OCI-LY7 (cell line): ENCODE data around the gene SLC8B1.

ENCODE experiments used
- EZH2phosphoT487 ChIP-seq: fragments of 200-600 bp; sonication (generic); IDR thresholded peaks from 2 replicates; pipeline ENCODE4 v1.6.1; 2018; ENCODE audit warnings: low read depth, borderline replicate concordance, mild to moderate bottlenecking, mixed run types, antibody characterized with exemption, low read length, moderate library complexity, mixed read lengths
- TF ChIP-seq, protein P1 (sequence below): fragments of 200-600 bp; sonication (generic); conservative IDR thresholded peaks from 2 replicates; pipeline ENCODE4 v1.5.1; 2014; ENCODE audit warnings: mild to moderate bottlenecking, antibody characterized with exemption, low read length, moderate library complexity, mixed read lengths

- TF ChIP-seq, protein P1, sequence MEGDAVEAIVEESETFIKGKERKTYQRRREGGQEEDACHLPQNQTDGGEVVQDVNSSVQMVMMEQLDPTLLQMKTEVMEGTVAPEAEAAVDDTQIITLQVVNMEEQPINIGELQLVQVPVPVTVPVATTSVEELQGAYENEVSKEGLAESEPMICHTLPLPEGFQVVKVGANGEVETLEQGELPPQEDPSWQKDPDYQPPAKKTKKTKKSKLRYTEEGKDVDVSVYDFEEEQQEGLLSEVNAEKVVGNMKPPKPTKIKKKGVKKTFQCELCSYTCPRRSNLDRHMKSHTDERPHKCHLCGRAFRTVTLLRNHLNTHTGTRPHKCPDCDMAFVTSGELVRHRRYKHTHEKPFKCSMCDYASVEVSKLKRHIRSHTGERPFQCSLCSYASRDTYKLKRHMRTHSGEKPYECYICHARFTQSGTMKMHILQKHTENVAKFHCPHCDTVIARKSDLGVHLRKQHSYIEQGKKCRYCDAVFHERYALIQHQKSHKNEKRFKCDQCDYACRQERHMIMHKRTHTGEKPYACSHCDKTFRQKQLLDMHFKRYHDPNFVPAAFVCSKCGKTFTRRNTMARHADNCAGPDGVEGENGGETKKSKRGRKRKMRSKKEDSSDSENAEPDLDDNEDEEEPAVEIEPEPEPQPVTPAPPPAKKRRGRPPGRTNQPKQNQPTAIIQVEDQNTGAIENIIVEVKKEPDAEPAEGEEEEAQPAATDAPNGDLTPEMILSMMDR = no peak
- TF ChIP-seq EZH2phosphoT487 = no peak
Observed at GRCh38 chr12:113315358-113315757, 19.6 kb downstream of the SLC8B1 start.
